H1 (cell line): ENCODE data around the gene PTN. TPM values are rescaled to one million over a fixed set of nuclear protein-coding genes. Genes with fewer than 3 reads are reported as not detected.
"Not testable (repeated sequence)": the region's sequence is repeated elsewhere in the genome, so short reads cannot be mapped to it uniquely, and the experiment has no call there.

Source experiments
- CTCF ChIA-PET: fragments of 300-600 bp; sonication (Branson Sonifier 250); formaldehyde crosslinking; loops from one replicate; lab custom pipeline; 2021; ENCODE audit not compliant: partially characterized antibody; lab: Charles Lee
- POLR2A ChIA-PET: fragments of 300-600 bp; sonication (Branson Sonifier 250); formaldehyde crosslinking; loops from one replicate; lab custom pipeline; 2021; ENCODE audit warnings: inconsistent platforms; ENCODE audit not compliant: partially characterized antibody; lab: Charles Lee
- DNase-seq, 2 experiments: peaks; one replicate each; pipeline versions ENCODE4 v3.0.0 to v3.0.0-alpha.2; 2010 to 2022; ENCODE audit warnings: low spot score in 2 of 2, low read depth in 1 of 2, mixed read lengths in 1 of 2
- FAIRE-seq: peaks from 2 replicates; lab custom pipeline; 2011; peaks lifted over from hg19 to GRCh38; lab: Jason Lieb, UNC
- H2AFZ ChIP-seq: 2 replicates; pipeline ENCODE4 v1.8.1; 2012; ENCODE audit warnings: low read length, inconsistent platforms
- H2AK5ac ChIP-seq: 2 replicates; pipeline ENCODE4 v1.6.1; 2013; ENCODE audit warnings: low read depth, low read length
- H2BK120ac ChIP-seq: replicated peaks from 2 replicates; pipeline ENCODE3; 2013; ENCODE audit warnings: low read depth, low read length, inconsistent platforms
- H2BK12ac ChIP-seq: 2 replicates; pipeline ENCODE4 v1.6.1; 2013; ENCODE audit warnings: low read depth, low read length
- H2BK15ac ChIP-seq: 2 replicates; pipeline ENCODE4 v1.6.1; 2013; ENCODE audit warnings: low read length
- H2BK20ac ChIP-seq: 2 replicates; pipeline ENCODE4 v1.6.1; 2013; ENCODE audit warnings: low read length
- H2BK5ac ChIP-seq: 2 replicates; pipeline ENCODE4 v1.6.1; 2013; ENCODE audit warnings: low read depth, low read length
- H3K14ac ChIP-seq: 2 replicates; pipeline ENCODE4 v1.6.1; 2013; ENCODE audit warnings: inconsistent platforms; ENCODE audit not compliant: insufficient read length
- H3K18ac ChIP-seq: 2 replicates; pipeline ENCODE4 v1.6.1; 2013; ENCODE audit warnings: low read length; ENCODE audit errors: extremely low read depth
- H3K23ac ChIP-seq: 2 replicates; pipeline ENCODE4 v1.6.1; 2013; ENCODE audit warnings: inconsistent platforms; ENCODE audit not compliant: insufficient read length
- H3K23me2 ChIP-seq: 2 replicates; pipeline ENCODE4 v1.6.1; 2013; ENCODE audit warnings: low read depth, low read length
- H3K27ac ChIP-seq: 2 replicates; pipeline ENCODE4 v1.6.1; 2011; ENCODE audit warnings: low read depth, low read length, inconsistent platforms
- H3K27me3 ChIP-seq, 4 experiments: replicated peaks in 1 of 4; 1 replicate in 1 of 4; 2 replicates in 3 of 4; pipeline versions ENCODE4 v1.6.1 to v1.8.1; 2011 to 2013; ENCODE audit warnings: low read length in 3 of 4, mild to moderate bottlenecking in 3 of 4, inconsistent platforms in 2 of 4, mixed read lengths in 2 of 4, moderate library complexity in 1 of 4; ENCODE audit not compliant: control insufficient read depth in 3 of 4, insufficient read depth in 3 of 4; ENCODE audit errors: extremely low read depth in 1 of 4
- H3K36me3 ChIP-seq, 4 experiments: 2 replicates each; pipeline versions ENCODE4 v1.6.1 to v1.8.1; 2011 to 2013; ENCODE audit warnings: mild to moderate bottlenecking in 4 of 4, low read length in 3 of 4, moderate library complexity in 2 of 4, control low read depth in 1 of 4, inconsistent platforms in 1 of 4; ENCODE audit not compliant: insufficient read depth in 4 of 4, control insufficient read depth in 2 of 4
- H3K4ac ChIP-seq: replicated peaks from 2 replicates; pipeline ENCODE3; 2013; ENCODE audit warnings: low read length, low read depth, mixed read lengths, inconsistent platforms; ENCODE audit not compliant: insufficient read length
- H3K4me1 ChIP-seq, 4 experiments: replicated peaks in 1 of 4; 1 replicate in 1 of 4; 2 replicates in 3 of 4; pipeline versions ENCODE4 v1.6.1 to v1.8.1; 2011 to 2013; ENCODE audit warnings: low read length in 3 of 4, inconsistent platforms in 2 of 4, mixed read lengths in 1 of 4; ENCODE audit not compliant: insufficient read depth in 4 of 4, control insufficient read depth in 3 of 4
- H3K4me2 ChIP-seq, 2 experiments: 2 replicates each; pipeline versions ENCODE4 v1.6.1 to v1.8.1; 2011 to 2013; ENCODE audit warnings: low read depth in 2 of 2, low read length in 2 of 2, control low read depth in 1 of 2, inconsistent platforms in 1 of 2, mild to moderate bottlenecking in 1 of 2; ENCODE audit not compliant: insufficient read depth in 1 of 2
- H3K4me3 ChIP-seq, 4 experiments: fragments of 200-600, 300-600 bp in 1 of 4; sonication (generic), shearing (Covaris generic), sonication (Bioruptor Twin) in 1 of 4; 2 replicates each; pipeline versions ENCODE4 v1.5.1 to v1.8.1; 2011 to 2016; ENCODE audit warnings: low read length in 4 of 4, low read depth in 3 of 4, control low read depth in 2 of 4, inconsistent platforms in 2 of 4, mild to moderate bottlenecking in 2 of 4, mixed read lengths in 1 of 4, moderate library complexity in 1 of 4; ENCODE audit not compliant: insufficient read depth in 2 of 4; ENCODE audit errors: extremely low read depth in 1 of 4
- H3K56ac ChIP-seq: replicated peaks from 2 replicates; pipeline ENCODE3; 2013; ENCODE audit warnings: low read depth, mild to moderate bottlenecking, mixed read lengths, low read length, inconsistent platforms; ENCODE audit not compliant: insufficient read length
- H3K79me1 ChIP-seq: 2 replicates; pipeline ENCODE4 v1.6.1; 2013; ENCODE audit warnings: low read depth, low read length, control low read depth
- H3K79me2 ChIP-seq, 2 experiments: 2 replicates each; pipeline versions ENCODE4 v1.6.1 to v1.8.1; 2012 to 2013; ENCODE audit warnings: low read length in 2 of 2, mild to moderate bottlenecking in 2 of 2, inconsistent platforms in 1 of 2; ENCODE audit not compliant: insufficient read depth in 2 of 2, control insufficient read depth in 1 of 2
- H3K9ac ChIP-seq, 4 experiments: replicated peaks in 1 of 4; 1 replicate in 1 of 4; 2 replicates in 3 of 4; pipeline versions ENCODE4 v1.6.1 to v1.8.1; 2011 to 2013; ENCODE audit warnings: low read depth in 3 of 4, low read length in 3 of 4, control low read depth in 2 of 4, mild to moderate bottlenecking in 2 of 4, moderate library complexity in 2 of 4, inconsistent platforms in 1 of 4; ENCODE audit errors: extremely low read depth in 1 of 4
- H3K9me3 ChIP-seq, 2 experiments: 2 replicates each; pipeline versions ENCODE4 v1.6.1 to v1.8.1; 2012 to 2013; ENCODE audit warnings: mild to moderate bottlenecking in 2 of 2, moderate library complexity in 2 of 2, control low read depth in 1 of 2, inconsistent platforms in 1 of 2, low read depth in 1 of 2, low read length in 1 of 2, mixed read lengths in 1 of 2; ENCODE audit not compliant: insufficient read depth in 2 of 2
- H4K20me1 ChIP-seq, 2 experiments: replicated peaks in 1 of 2; 2 replicates each; pipeline versions ENCODE3 to v1.8.1; 2011 to 2013; ENCODE audit warnings: inconsistent platforms in 2 of 2, low read length in 2 of 2, mild to moderate bottlenecking in 1 of 2; ENCODE audit not compliant: insufficient read depth in 2 of 2, control insufficient read depth in 1 of 2
- H4K5ac ChIP-seq: 2 replicates; pipeline ENCODE4 v1.6.1; 2013; ENCODE audit warnings: low read length, low read depth, mixed read lengths, inconsistent platforms; ENCODE audit not compliant: insufficient read length
- H4K8ac ChIP-seq: 2 replicates; pipeline ENCODE4 v1.8.0; 2013; ENCODE audit warnings: mild to moderate bottlenecking, moderate library complexity, low read length, inconsistent platforms; ENCODE audit not compliant: insufficient read depth; ENCODE audit errors: extremely low read depth
- H4K91ac ChIP-seq: replicated peaks from 2 replicates; pipeline ENCODE3; 2013; ENCODE audit warnings: low read length, mixed read lengths, inconsistent platforms; ENCODE audit not compliant: insufficient read length
- WGBS, 2 experiments: shearing (Covaris generic) in 1 of 2; methylation state at CpG; one replicate each; pipeline versions ENCODE4 v1.1.6 to v1.1.7; 2013 to 2015; ENCODE audit warnings: low lambda C conversion rate in 2 of 2, mixed read lengths in 2 of 2, inconsistent platforms in 1 of 2, low coverage in 1 of 2, missing lambda C conversion rate in 1 of 2; ENCODE audit not compliant: insufficient replicate concordance in 2 of 2, insufficient coverage in 1 of 2, insufficient read length in 1 of 2; ENCODE audit errors: extremely low coverage in 1 of 2, missing lambda C conversion rate in 1 of 2; 5-methylcytosine and 5-hydroxymethylcytosine counted together
- polyA plus RNA-seq, 7 experiments: library from polyadenylated mRNA; depleted of rRNA in 3 of 7; stranded (reverse) in 5 of 7; unstranded in 2 of 7; fragments of >200 nt in 5 of 7; fragments of 200-250 nt in 2 of 7; gene quantifications; 1 replicate in 5 of 7; 2 replicates in 1 of 7; 4 replicates in 1 of 7; pipeline versions ENCODE4 v1.2.1 to v1.2.3, GENCODE V29; 2011 to 2013; ENCODE audit warnings: missing spikeins in 2 of 7, mixed read lengths in 2 of 7
- total RNA-seq: library from RNA; stranded (reverse); fragmentation: NEBNext Ultra II Directional; extraction: Animal tissue kit (Norgen Biotek cat#: 25700); gene quantifications from 2 replicates; pipeline ENCODE4 v1.2.1, GENCODE V29; 2021

Gene PTN
- total and polyA plus RNA-seq, 2 of the 8 experiments (the other 6 are each of a cell fraction or from before 2014, with no cell fraction given): 23.1 to 27.8 TPM

DNA sequence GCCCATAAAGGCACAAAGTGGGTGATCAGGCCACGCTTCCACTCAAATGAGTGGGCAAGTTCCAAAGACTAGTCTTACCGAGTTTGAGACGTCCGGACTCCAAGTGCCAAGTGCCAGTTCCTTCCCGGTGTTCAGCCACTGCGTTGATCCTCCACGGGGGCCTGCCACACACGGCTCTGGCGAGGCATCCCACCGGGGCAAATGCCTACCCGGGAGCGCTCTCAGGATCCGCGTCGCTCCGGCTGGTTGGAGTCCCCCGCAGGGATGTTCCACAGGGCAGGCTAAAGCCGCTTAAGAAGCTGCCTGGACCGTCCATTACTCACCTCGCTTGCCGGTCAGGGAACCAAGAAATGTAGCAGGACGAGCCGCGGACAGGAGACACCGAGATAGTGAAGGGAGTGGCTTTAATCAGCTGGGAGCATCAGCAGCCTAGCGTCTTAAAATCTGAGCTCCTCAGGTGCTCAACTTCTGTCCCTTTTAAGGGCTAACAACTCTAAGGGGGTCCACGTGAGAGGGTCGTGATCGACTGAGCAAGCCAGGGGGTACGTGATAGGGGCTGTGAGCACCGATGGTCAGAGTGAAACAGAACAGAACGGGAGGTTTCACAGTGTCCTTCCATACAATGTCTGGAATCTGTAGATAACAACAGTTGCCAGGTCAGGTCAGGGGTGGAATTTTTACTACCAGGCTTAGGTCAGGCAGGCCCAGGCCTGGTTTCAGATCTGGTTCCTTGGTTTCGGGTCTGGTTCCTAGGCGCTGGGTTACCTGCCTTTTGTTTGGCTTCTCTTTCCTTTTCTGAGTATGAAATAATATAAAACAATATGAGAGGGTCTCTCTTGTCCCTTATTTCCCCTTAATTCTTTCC is 75.3 kb downstream of the PTN start:
- H3K27me3 ChIP-seq, H3K23me2 ChIP-seq, H4K5ac ChIP-seq, CTCF ChIA-PET, H3K18ac ChIP-seq, H2BK120ac ChIP-seq, H3K36me3 ChIP-seq, H3K14ac ChIP-seq, H2BK15ac ChIP-seq, H3K9me3 ChIP-seq, H2BK12ac ChIP-seq, DNase-seq, H3K79me2 ChIP-seq, H3K79me1 ChIP-seq, H3K56ac ChIP-seq, H3K4me3 ChIP-seq, H3K27ac ChIP-seq, FAIRE-seq, H4K20me1 ChIP-seq, H3K4me2 ChIP-seq, H3K4ac ChIP-seq, H2BK5ac ChIP-seq, H4K8ac ChIP-seq, H2AK5ac ChIP-seq, H4K91ac ChIP-seq, H3K4me1 ChIP-seq, H3K9ac ChIP-seq, H2BK20ac ChIP-seq, POLR2A ChIA-PET, H2AFZ ChIP-seq, H3K23ac ChIP-seq: not testable (repeated sequence)
- whole genome bisulfite sequencing, 2 experiments: 95% methylated on average over 34 of the region's 34 CpGs; no CpG with 5 or more reads in 1 of the 2 experiments
